ENCODE measurements around the gene ERBB2.

The ERBB2 gene

GRCh38 chr17:39774047-39774446, 74.2 kb downstream of the ERBB2 start:
- ATAC-seq = no peak
- no peak for DNase-seq
- Mint-ChIP-seq H3K27ac (peak overlapping the region; percentile 99), H3K9me3 (no peaks in the 10 kb centered on the region), H3K4me3 (peak overlapping the region; percentile 60), H3K27me3 (no peaks in the 10 kb centered on the region), H3K4me1 (peaks cover 99% of the 10 kb centered on the region), H3K36me3 (ENCODE audit: low read depth) (peaks cover 62% of the 10 kb centered on the region)

- Mint-ChIP-seq H3K4me3 (peak overlapping the region; percentile 80), H3K27me3 (no peaks in the 10 kb centered on the region)
- peak; percentile 15 for ATAC-seq
Observed at GRCh38 chr17:39775031-39775430, 75.2 kb downstream of the ERBB2 start.

GRCh38 chr17:39776252-39776651, 76.4 kb downstream of the ERBB2 start:
- Mint-ChIP-seq H3K36me3 (ENCODE audit: low read depth) (peaks cover 62% of the 10 kb centered on the region), H3K27ac (peak overlapping the region; percentile 87), H3K27me3 (no peaks in the 10 kb centered on the region), H3K4me3 (peak overlapping the region; percentile 80), H3K9me3 (no peaks in the 10 kb centered on the region), H3K4me1 (peaks cover 91% of the 10 kb centered on the region)
- DNase-seq (no peak), ATAC-seq (no peak)

More at GRCh38 chr17:39775031-39775430, 75.2 kb downstream of the ERBB2 start:
- H3K36me3 Mint-ChIP-seq (ENCODE audit: low read depth) = peaks cover 62% of the 10 kb centered on the region
- DNase-seq = no peak
- peaks cover 94% of the 10 kb centered on the region for H3K4me1 Mint-ChIP-seq
- no peaks in the 10 kb centered on the region for H3K9me3 Mint-ChIP-seq
- H3K27ac Mint-ChIP-seq = peak overlapping the region; percentile 87

- peak overlapping the region; percentile 80 for H3K4me3 Mint-ChIP-seq
- no peak for DNase-seq
- H3K27me3 Mint-ChIP-seq = no peaks in the 10 kb centered on the region
- peak overlapping the region; percentile 87 for H3K27ac Mint-ChIP-seq
- peaks cover 91% of the 10 kb centered on the region for H3K4me1 Mint-ChIP-seq
- peaks cover 63% of the 10 kb centered on the region for H3K36me3 Mint-ChIP-seq (ENCODE audit: low read depth)
- H3K9me3 Mint-ChIP-seq = no peaks in the 10 kb centered on the region
- ATAC-seq = peak; percentile 51
Observed at GRCh38 chr17:39777534-39778365, 77.9 kb downstream of the ERBB2 start.
